ENCODE measurements around the gene SRBD1.

GRCh38 chr2:45436456-45436855 lies 174.6 kb downstream of the SRBD1 start:
- no peak for TF ChIP-seq POLR2A (IDR thresholded peaks at IDR 0.05)
- TF ChIP-seq, protein P1, sequence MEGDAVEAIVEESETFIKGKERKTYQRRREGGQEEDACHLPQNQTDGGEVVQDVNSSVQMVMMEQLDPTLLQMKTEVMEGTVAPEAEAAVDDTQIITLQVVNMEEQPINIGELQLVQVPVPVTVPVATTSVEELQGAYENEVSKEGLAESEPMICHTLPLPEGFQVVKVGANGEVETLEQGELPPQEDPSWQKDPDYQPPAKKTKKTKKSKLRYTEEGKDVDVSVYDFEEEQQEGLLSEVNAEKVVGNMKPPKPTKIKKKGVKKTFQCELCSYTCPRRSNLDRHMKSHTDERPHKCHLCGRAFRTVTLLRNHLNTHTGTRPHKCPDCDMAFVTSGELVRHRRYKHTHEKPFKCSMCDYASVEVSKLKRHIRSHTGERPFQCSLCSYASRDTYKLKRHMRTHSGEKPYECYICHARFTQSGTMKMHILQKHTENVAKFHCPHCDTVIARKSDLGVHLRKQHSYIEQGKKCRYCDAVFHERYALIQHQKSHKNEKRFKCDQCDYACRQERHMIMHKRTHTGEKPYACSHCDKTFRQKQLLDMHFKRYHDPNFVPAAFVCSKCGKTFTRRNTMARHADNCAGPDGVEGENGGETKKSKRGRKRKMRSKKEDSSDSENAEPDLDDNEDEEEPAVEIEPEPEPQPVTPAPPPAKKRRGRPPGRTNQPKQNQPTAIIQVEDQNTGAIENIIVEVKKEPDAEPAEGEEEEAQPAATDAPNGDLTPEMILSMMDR (IDR thresholded peaks at IDR 0.05): no peak

Data from lower leg skin (tissue), 3 donors.